Astrocyte (in vitro differentiated cells and primary cell): Measurements from ENCODE around the gene UNC5B.

Source experiments
- EZH2 ChIP-seq: IDR thresholded peaks from 2 replicates; pipeline ENCODE4 v1.6.1; 2012; ENCODE audit warnings: mild to moderate bottlenecking, low read length, inconsistent platforms; ENCODE audit not compliant: insufficient read depth
- TF ChIP-seq, protein P1 (sequence below): IDR thresholded peaks from 2 replicates; pipeline ENCODE4 v1.5.1; 2011; ENCODE audit warnings: low read depth, mild to moderate bottlenecking, inconsistent platforms, low read length, moderate library complexity; ENCODE audit not compliant: insufficient read depth

GRCh38 chr10:71290331-71290730 is 78.0 kb downstream of the UNC5B start:
- TF ChIP-seq, protein P1, sequence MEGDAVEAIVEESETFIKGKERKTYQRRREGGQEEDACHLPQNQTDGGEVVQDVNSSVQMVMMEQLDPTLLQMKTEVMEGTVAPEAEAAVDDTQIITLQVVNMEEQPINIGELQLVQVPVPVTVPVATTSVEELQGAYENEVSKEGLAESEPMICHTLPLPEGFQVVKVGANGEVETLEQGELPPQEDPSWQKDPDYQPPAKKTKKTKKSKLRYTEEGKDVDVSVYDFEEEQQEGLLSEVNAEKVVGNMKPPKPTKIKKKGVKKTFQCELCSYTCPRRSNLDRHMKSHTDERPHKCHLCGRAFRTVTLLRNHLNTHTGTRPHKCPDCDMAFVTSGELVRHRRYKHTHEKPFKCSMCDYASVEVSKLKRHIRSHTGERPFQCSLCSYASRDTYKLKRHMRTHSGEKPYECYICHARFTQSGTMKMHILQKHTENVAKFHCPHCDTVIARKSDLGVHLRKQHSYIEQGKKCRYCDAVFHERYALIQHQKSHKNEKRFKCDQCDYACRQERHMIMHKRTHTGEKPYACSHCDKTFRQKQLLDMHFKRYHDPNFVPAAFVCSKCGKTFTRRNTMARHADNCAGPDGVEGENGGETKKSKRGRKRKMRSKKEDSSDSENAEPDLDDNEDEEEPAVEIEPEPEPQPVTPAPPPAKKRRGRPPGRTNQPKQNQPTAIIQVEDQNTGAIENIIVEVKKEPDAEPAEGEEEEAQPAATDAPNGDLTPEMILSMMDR: no peak
- TF ChIP-seq EZH2: no peak
